ENCODE data around the gene AP3D1.

- TF ChIP-seq POLR2A (IDR thresholded peaks at IDR 0.05) (no peak), CTCF (IDR thresholded peaks at IDR 0.05) (no peak)
Observed at GRCh38 chr19:2064788-2065524, 86.4 kb downstream of the AP3D1 start.

Data from ovary (tissue), 3 donors.